Fibroblast of lung (primary cell): ENCODE results near the gene PDLIM4. TPM values are rescaled to one million over a fixed set of nuclear protein-coding genes. Genes with fewer than 3 reads are reported as not detected.

Experiments used
- DNase-seq, 2 donors: peaks; one replicate each; pipeline versions ENCODE4 v3.0.0 to v3.0.0-alpha.2; 2010; ENCODE audit warnings: low read depth in 2 of 2
- H2AFZ ChIP-seq: 2 replicates; pipeline ENCODE4 v1.5.1; 2012; ENCODE audit warnings: low read length, control low read depth, inconsistent platforms
- H3K27ac ChIP-seq: 2 replicates; pipeline ENCODE4 v1.5.1; 2011; ENCODE audit warnings: low read length, control low read depth; ENCODE audit not compliant: insufficient read depth
- H3K27me3 ChIP-seq: 2 replicates; pipeline ENCODE4 v1.5.1; 2011; ENCODE audit warnings: mild to moderate bottlenecking, low read length; ENCODE audit not compliant: control insufficient read depth, insufficient read depth
- H3K36me3 ChIP-seq: 2 replicates; pipeline ENCODE4 v1.5.1; 2011; ENCODE audit warnings: low read length; ENCODE audit not compliant: control insufficient read depth, insufficient read depth
- H3K4me1 ChIP-seq: 2 replicates; pipeline ENCODE4 v1.5.1; 2011; ENCODE audit warnings: low read length; ENCODE audit not compliant: control insufficient read depth, insufficient read depth; ENCODE audit errors: extremely low read depth
- H3K4me2 ChIP-seq: 2 replicates; pipeline ENCODE4 v1.5.1; 2011; ENCODE audit warnings: low read length, control low read depth; ENCODE audit not compliant: insufficient read depth; ENCODE audit errors: extremely low read depth
- H3K4me3 ChIP-seq, 4 experiments: fragments of 200-600 bp in 1 of 4; sonication (generic) in 1 of 4; replicated peaks in 1 of 4; 2 replicates each; pipeline ENCODE4 v1.5.1; 2011 to 2016; ENCODE audit warnings: low read length in 4 of 4, low read depth in 3 of 4, mild to moderate bottlenecking in 3 of 4, control low read depth in 2 of 4, inconsistent platforms in 1 of 4, mixed read lengths in 1 of 4; ENCODE audit not compliant: insufficient read depth in 1 of 4; ENCODE audit errors: control extremely low read depth in 1 of 4
- H3K79me2 ChIP-seq: 2 replicates; pipeline ENCODE4 v1.5.1; 2012; ENCODE audit warnings: mild to moderate bottlenecking, low read length, inconsistent platforms; ENCODE audit not compliant: control insufficient read depth, insufficient read depth
- H3K9ac ChIP-seq: 2 replicates; pipeline ENCODE4 v1.5.1; 2011; ENCODE audit warnings: mild to moderate bottlenecking, low read length, control low read depth; ENCODE audit not compliant: insufficient read depth
- H3K9me3 ChIP-seq: 2 replicates; pipeline ENCODE4 v1.5.1; 2012; ENCODE audit warnings: low read depth, low read length; ENCODE audit not compliant: control insufficient read depth, insufficient read depth
- H4K20me1 ChIP-seq: 2 replicates; pipeline ENCODE4 v1.5.1; 2011; ENCODE audit warnings: low read length; ENCODE audit not compliant: control insufficient read depth, insufficient read depth; ENCODE audit errors: extremely low read depth
- CTCF ChIP-seq, 2 donors: IDR thresholded peaks in 1 of 2; conservative IDR thresholded peaks in 1 of 2; 1 replicate in 1 of 2; 2 replicates in 1 of 2; pipeline ENCODE4 v1.5.1; 2011 to 2012; ENCODE audit warnings: low read length in 2 of 2, control low read depth in 1 of 2, inconsistent platforms in 1 of 2, low read depth in 1 of 2, mild to moderate bottlenecking in 1 of 2
- EZH2 ChIP-seq: IDR thresholded peaks from 2 replicates; pipeline ENCODE4 v1.5.1; 2012; ENCODE audit warnings: low read length, control low read depth, mild to moderate bottlenecking; ENCODE audit errors: missing control alignments
- polyA plus RNA-seq, 2 donors: library from polyadenylated mRNA; depleted of rRNA in 1 of 2; stranded (reverse) in 1 of 2; unstranded in 1 of 2; fragments of >200 nt; gene quantifications; 2 replicates each; pipeline ENCODE4 v1.2.1, GENCODE V29; 2011 to 2012; ENCODE audit warnings: missing spikeins in 1 of 2
- total RNA-seq: library from RNA; depleted of rRNA; stranded (reverse); fragments of >200 nt; gene quantifications from 2 replicates; pipeline ENCODE4 v1.2.1, GENCODE V29; 2014

Gene PDLIM4
- total and polyA plus RNA-seq, 2 donors (not counting 1 experiment from before 2014, with no cell fraction given), result 10.7 to 67.2 TPM

DNA sequence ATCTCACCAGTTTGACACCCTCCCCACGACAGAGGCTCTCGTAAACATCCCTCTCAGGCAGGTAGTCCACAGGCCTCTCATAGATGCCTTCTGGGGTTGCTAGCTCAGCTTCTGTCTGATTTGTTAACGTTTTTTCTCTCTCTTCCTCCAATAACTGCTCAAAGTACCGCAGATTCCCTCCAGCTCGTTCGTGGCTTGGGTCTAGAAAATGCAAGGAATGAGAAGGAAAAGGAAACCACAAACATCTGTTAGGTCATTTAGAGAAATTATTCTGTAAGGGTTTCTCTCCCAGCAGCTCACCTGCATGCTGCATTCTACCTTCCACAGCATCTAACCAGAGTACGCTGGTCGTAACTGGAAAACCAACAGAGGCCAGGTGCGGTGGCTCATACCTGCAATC, 48.4 kb upstream of the PDLIM4 start:
- Histone ChIP-seq H3K4me1 (peaks cover 2% of the 10 kb centered on the region), H3K9me3 (no peaks in the 10 kb centered on the region), H3K9ac (no peak overlapping the region), H3K36me3 (peaks cover 23% of the 10 kb centered on the region), H3K4me2 (no peak overlapping the region), H3K27ac (no peak overlapping the region), H3K4me3 (no peak overlapping the region), H3K79me2 (no peaks in the 10 kb centered on the region), H4K20me1 (no peaks in the 10 kb centered on the region), H2AFZ (no peak overlapping the region), H3K27me3 (no peaks in the 10 kb centered on the region)
- DNase-seq, result peak in 1 of 2 donors; percentile 87
- TF ChIP-seq CTCF (conservative IDR thresholded peaks at IDR 0.05 in 1 of 2, IDR thresholded peaks at IDR 0.05 in 1 of 2; ENCODE audit: low read depth in 1 of 2, low read length in 2 of 2) (no peak), EZH2 (no peak)

DNA sequence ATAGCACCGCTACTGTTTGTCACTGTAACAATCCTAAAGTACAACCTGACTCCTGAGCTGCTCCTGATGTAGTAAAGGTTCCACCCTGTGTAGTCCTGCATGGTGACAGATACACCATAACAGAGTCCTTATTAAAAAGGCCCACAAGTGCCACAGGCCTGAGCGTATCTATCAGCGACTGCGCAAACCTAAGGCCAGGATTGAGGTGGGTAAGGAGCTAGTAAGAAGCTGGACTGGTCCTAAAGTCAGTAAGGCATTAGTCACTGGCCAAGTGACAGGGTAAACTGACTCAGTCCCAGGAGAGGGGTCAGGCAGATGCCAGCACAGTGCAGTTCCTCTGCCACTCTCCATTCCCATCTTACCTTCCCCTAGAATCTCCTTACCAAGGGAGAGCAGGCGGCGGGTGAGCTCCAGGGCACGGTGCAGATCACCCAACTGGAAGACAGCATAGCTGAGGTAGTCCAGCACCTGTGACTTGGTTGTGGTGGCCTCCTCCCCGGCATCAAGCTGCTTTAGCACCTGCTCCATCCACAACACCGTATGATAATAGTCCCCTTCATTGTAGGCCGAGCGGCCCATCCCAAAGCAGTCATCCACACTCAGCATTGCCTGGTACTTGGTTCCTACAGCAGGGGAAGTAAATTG, 47.5 kb upstream of the PDLIM4 start:
- H3K79me2 ChIP-seq, result no peaks in the 10 kb centered on the region
- TF ChIP-seq EZH2 (no peak), CTCF (conservative IDR thresholded peaks at IDR 0.05 in 1 of 2, IDR thresholded peaks at IDR 0.05 in 1 of 2; ENCODE audit: low read depth in 1 of 2, low read length in 2 of 2) (no peak)
- no peak overlapping the region for H3K27ac ChIP-seq
- no peak overlapping the region for H3K4me2 ChIP-seq
- no peaks in the 10 kb centered on the region for H3K27me3 ChIP-seq
- no peak overlapping the region for H2AFZ ChIP-seq
- H3K4me3 ChIP-seq, result no peak overlapping the region
- H3K4me1 ChIP-seq, result peaks cover 7% of the 10 kb centered on the region
- H4K20me1 ChIP-seq, result no peaks in the 10 kb centered on the region
- H3K36me3 ChIP-seq, result peaks cover 26% of the 10 kb centered on the region
- no peak overlapping the region for H3K9ac ChIP-seq
- DNase-seq, result no peak
- no peaks in the 10 kb centered on the region for H3K9me3 ChIP-seq

DNA sequence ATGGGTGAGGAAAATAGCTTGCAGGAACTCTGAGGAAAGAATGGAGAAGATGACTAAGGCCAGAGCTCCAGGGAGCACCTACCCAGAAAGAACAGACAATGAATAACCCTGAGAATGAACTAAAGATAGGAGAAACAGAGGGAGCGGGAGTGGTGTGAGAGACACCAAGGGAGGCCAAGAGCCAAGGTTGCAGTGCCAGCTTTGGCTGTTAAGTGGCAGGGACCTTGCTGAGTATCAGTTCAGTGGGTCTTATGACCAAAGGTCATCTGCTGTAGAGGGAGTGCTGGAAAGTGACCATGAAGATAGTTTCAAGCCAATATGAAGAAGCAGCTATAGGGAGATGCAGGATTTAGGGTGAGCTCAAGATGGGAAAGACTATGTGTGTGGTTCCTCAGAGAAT, 46.6 kb upstream of the PDLIM4 start:
- H3K4me3 ChIP-seq, result no peak overlapping the region
- H2AFZ ChIP-seq, result no peak overlapping the region
- no peak for DNase-seq
- H3K79me2 ChIP-seq, result no peaks in the 10 kb centered on the region
- H3K9ac ChIP-seq, result no peak overlapping the region
- H3K9me3 ChIP-seq, result no peaks in the 10 kb centered on the region
- no peaks in the 10 kb centered on the region for H3K27me3 ChIP-seq
- H4K20me1 ChIP-seq, result no peaks in the 10 kb centered on the region
- no peak for TF ChIP-seq CTCF (conservative IDR thresholded peaks at IDR 0.05 in 1 of 2, IDR thresholded peaks at IDR 0.05 in 1 of 2; ENCODE audit: low read depth in 1 of 2, low read length in 2 of 2)
- TF ChIP-seq EZH2, result no peak
- no peak overlapping the region for H3K27ac ChIP-seq
- H3K4me2 ChIP-seq, result no peak overlapping the region
- H3K36me3 ChIP-seq, result peaks cover 24% of the 10 kb centered on the region
- peaks cover 11% of the 10 kb centered on the region for H3K4me1 ChIP-seq
